Effector memory CD8-positive, alpha-beta T cell (primary cell): ENCODE results near the gene SUSD4.

Source experiments
- ATAC-seq: fragments of 150-1000 bp; cut with Tn5 transposase; replicated peaks from 2 replicates; pipeline ENCODE4 v1.10.0; 2021; ENCODE audit warnings: mild to moderate bottlenecking, moderate library complexity
- DNase-seq, 3 experiments: peaks; one replicate each; pipeline ENCODE4 v3.0.0; 2021
- H3K27ac Mint-ChIP-seq, 2 donors: one replicate each; pipeline ENCODE4 v1.8.0; 2022; ENCODE audit warnings: mild to moderate bottlenecking in 2 of 2, mixed read lengths in 2 of 2, moderate library complexity in 2 of 2
- H3K27me3 Mint-ChIP-seq, 2 donors: one replicate each; pipeline ENCODE4 v1.8.0; 2022; ENCODE audit warnings: mixed read lengths in 2 of 2
- H3K36me3 Mint-ChIP-seq: one replicate; pipeline ENCODE4 v1.8.0; 2022; ENCODE audit warnings: mild to moderate bottlenecking, moderate library complexity, mixed read lengths; ENCODE audit not compliant: insufficient read depth
- H3K4me1 Mint-ChIP-seq, 2 donors: one replicate each; pipeline ENCODE4 v1.8.0; 2022; ENCODE audit warnings: low read depth in 2 of 2, mixed read lengths in 2 of 2
- H3K4me3 Mint-ChIP-seq, 2 donors: one replicate each; pipeline ENCODE4 v1.8.0; 2022; ENCODE audit warnings: mild to moderate bottlenecking in 2 of 2, mixed read lengths in 2 of 2, moderate library complexity in 2 of 2
- H3K9me3 Mint-ChIP-seq, 2 donors: one replicate each; pipeline ENCODE4 v1.8.0; 2022; ENCODE audit warnings: mixed read lengths in 2 of 2

Gene SUSD4

GRCh38 chr1:223222377-223222776, 141.6 kb downstream of the SUSD4 start:
- Mint-ChIP-seq H3K4me1 (peaks cover 0 to 1% of the 10 kb centered on the region in 2 donors), H3K9me3 (peaks cover 3 to 8% of the 10 kb centered on the region in 2 donors), H3K4me3 (no peak overlapping the region), H3K36me3 (no peaks in the 10 kb centered on the region), H3K27me3 (peaks cover 11 to 22% of the 10 kb centered on the region in 2 donors), H3K27ac (peak overlapping the region in 1 of 2 donors; percentile 57)
- no peak for DNase-seq
- no peak for ATAC-seq

DNA sequence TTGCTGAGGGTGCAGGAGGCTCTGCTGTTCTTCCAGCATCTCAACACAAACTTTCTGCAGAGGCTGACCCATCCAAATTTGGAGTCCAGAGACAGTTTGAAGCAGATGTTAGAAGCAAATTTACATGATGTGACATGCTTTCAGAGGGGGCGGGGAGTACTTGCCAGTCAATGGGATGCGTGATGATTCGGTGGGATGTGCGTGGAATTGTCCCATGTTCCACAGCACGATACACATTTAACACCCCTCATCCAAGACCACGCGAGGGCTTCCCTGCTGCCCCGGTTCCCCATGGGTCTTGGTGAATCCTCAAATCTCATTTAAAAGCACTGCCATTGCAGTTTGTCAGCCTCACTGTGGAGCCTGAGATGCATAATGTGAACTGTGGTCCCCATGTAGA, 142.3 kb downstream of the SUSD4 start:
- no peaks in the 10 kb centered on the region for H3K36me3 Mint-ChIP-seq
- no peak overlapping the region for H3K4me3 Mint-ChIP-seq
- peaks cover 11 to 15% of the 10 kb centered on the region in 2 donors for H3K27me3 Mint-ChIP-seq
- peaks cover 0 to 1% of the 10 kb centered on the region in 2 donors for H3K4me1 Mint-ChIP-seq
- H3K27ac Mint-ChIP-seq = no peak overlapping the region
- DNase-seq (no peak), ATAC-seq (no peak)
- peaks cover 3 to 8% of the 10 kb centered on the region in 2 donors for H3K9me3 Mint-ChIP-seq

GRCh38 chr1:223219846-223220610, 143.9 kb downstream of the SUSD4 start:
- H3K4me3 Mint-ChIP-seq = no peak overlapping the region
- H3K27ac Mint-ChIP-seq = no peak overlapping the region
- ATAC-seq = no peak
- no peak for DNase-seq
- no peaks in the 10 kb centered on the region for H3K36me3 Mint-ChIP-seq
- H3K27me3 Mint-ChIP-seq = peaks cover 0 to 2% of the 10 kb centered on the region in 2 donors
- H3K9me3 Mint-ChIP-seq = peaks cover 3 to 8% of the 10 kb centered on the region in 2 donors
- H3K4me1 Mint-ChIP-seq = peaks cover 0 to 1% of the 10 kb centered on the region in 2 donors

GRCh38 chr1:223219318-223219635, 144.7 kb downstream of the SUSD4 start:
- ATAC-seq = no peak
- DNase-seq = no peak
- H3K4me1 Mint-ChIP-seq = peaks cover 0 to 1% of the 10 kb centered on the region in 2 donors
- no peaks in the 10 kb centered on the region for H3K36me3 Mint-ChIP-seq
- H3K9me3 Mint-ChIP-seq = peaks cover 3 to 8% of the 10 kb centered on the region in 2 donors
- H3K4me3 Mint-ChIP-seq = no peak overlapping the region
- no peak overlapping the region for H3K27ac Mint-ChIP-seq
- H3K27me3 Mint-ChIP-seq = no peaks in the 10 kb centered on the region

DNA sequence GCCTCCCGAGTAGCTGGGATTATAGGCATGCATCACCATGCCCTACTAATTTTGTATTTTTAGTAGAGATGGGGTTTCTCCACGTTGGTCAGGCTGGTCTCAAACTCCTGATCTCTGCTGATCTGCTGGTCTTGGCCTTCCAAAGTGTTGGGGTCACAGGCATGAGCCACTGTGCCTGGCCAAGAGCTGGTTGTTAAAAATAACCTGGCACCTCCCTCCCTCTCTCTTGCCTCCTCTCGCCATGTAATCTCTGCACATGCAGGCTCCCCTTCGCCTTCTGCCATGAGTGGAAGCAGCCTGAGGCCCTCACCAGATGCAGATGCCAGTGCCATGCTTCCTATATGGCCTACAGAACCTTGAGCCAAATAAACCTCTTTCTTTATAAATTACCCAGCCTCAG, 146.2 kb downstream of the SUSD4 start:
- Mint-ChIP-seq H3K27ac (no peak overlapping the region), H3K4me1 (peaks cover 0 to 1% of the 10 kb centered on the region in 2 donors), H3K4me3 (no peak overlapping the region), H3K36me3 (no peaks in the 10 kb centered on the region), H3K9me3 (peaks cover 3 to 8% of the 10 kb centered on the region in 2 donors), H3K27me3 (no peaks in the 10 kb centered on the region)
- ATAC-seq (no peak), DNase-seq (no peak)

DNA sequence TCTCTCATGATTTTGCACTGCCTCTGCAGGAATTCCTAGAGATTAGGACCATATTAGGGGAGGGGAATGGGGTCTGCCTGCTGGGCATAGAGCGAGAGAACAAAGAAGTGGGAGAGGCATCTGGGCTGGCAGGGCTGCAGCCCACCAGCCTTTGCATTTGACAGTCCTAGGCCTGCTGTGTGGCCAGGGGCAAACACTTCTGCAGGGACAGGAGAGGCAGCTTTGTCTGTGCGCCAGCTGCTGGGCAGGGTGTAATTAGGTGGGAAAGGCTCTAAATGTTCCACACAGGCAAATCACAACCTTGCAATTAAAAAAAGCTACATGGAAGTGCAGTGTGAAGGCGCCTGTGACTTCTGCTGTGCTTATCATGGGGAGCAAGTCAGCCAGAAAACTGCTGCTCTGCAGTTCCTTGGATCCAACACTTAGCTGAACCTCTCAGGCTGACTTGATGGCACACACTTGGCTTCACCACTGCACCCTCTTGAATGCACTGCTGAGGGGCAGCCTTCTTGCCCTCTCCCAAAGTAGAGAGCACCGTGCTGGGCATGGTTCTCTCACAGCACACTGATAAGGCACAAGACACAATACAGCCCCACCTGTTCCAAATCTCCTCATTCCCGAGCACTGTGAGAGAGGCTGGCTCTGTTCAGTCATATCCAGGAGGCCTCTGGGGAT, 147.3 kb downstream of the SUSD4 start:
- Mint-ChIP-seq H3K9me3 (peaks cover 3 to 8% of the 10 kb centered on the region in 2 donors), H3K27ac (no peak overlapping the region), H3K36me3 (no peaks in the 10 kb centered on the region)

DNA sequence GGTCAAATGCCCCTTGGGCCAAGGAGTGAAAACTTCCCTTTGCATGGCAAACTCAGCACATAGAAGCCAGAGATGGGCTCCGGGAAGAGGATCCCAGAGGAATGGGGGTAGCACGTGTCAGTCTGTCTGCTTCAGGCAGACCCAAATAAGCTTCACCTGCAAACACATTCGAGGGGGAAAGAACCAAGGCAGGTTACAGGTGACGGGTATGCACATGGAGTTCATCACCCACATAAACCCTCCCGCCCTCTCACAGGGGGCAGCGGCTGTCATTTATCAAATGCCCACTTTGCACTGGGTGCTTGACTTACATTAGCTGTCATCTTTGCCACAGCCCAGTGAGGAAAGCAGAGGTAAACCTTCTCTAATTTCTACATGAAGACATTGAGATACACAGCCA, 147.9 kb downstream of the SUSD4 start:
- peaks cover 5 to 9% of the 10 kb centered on the region in 2 donors for H3K27me3 Mint-ChIP-seq
- no peak for ATAC-seq
- no peak overlapping the region for H3K27ac Mint-ChIP-seq
- no peaks in the 10 kb centered on the region for H3K36me3 Mint-ChIP-seq
- DNase-seq = no peak
- peaks cover 0 to 1% of the 10 kb centered on the region in 2 donors for H3K4me1 Mint-ChIP-seq
- H3K9me3 Mint-ChIP-seq = peaks cover 3 to 8% of the 10 kb centered on the region in 2 donors
- H3K4me3 Mint-ChIP-seq = no peak overlapping the region

More for the DNA sequence above, 147.3 kb downstream of the SUSD4 start:
- Mint-ChIP-seq H3K27me3 (peaks cover 0 to 4% of the 10 kb centered on the region in 2 donors), H3K4me1 (peaks cover 0 to 1% of the 10 kb centered on the region in 2 donors), H3K4me3 (no peak overlapping the region)
- ATAC-seq (no peak), DNase-seq (no peak)

- no peak overlapping the region for H3K27ac Mint-ChIP-seq
- peaks cover 3 to 8% of the 10 kb centered on the region in 2 donors for H3K9me3 Mint-ChIP-seq
- no peak overlapping the region for H3K4me3 Mint-ChIP-seq
- H3K27me3 Mint-ChIP-seq = peaks cover 7 to 10% of the 10 kb centered on the region in 2 donors
- H3K36me3 Mint-ChIP-seq = no peaks in the 10 kb centered on the region
- DNase-seq (no peak), ATAC-seq (no peak)
- H3K4me1 Mint-ChIP-seq = no peaks in the 10 kb centered on the region
These were observed 148.9 kb downstream of the SUSD4 start for GRCh38 chr1:223215026-223215425.

DNA sequence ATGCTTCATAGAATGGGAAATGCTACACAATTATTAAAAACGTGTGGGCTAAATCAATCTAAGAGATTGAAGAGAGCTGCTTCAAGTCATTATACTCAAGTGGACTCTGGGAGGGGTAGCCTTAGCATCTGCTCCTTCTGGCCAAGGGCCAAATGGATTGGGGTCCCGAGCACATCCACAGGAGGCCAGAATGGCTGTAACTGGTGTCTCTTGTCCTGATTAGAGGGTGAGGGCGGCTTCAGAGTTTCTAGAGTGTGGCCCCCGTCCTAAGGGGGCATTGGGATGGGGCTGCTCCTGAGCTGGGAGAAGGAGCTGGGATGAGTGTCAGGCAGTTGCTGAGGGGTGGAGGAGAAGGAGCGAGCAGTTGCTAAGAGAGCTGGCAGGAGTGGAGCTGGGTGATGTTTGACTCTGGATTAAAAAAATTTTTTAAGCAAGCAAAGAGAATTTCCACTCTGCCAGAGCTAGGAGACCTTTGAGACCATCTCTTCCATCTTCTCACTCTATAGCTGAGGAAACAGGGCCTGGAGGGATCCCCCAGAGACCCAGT, 149.6 kb downstream of the SUSD4 start:
- ATAC-seq (no peak), DNase-seq (no peak)
- Mint-ChIP-seq H3K27ac (no peak overlapping the region), H3K36me3 (no peaks in the 10 kb centered on the region), H3K4me3 (no peak overlapping the region), H3K4me1 (no peaks in the 10 kb centered on the region), H3K9me3 (peaks cover 3 to 8% of the 10 kb centered on the region in 2 donors), H3K27me3 (peaks cover 7 to 10% of the 10 kb centered on the region in 2 donors)

DNA sequence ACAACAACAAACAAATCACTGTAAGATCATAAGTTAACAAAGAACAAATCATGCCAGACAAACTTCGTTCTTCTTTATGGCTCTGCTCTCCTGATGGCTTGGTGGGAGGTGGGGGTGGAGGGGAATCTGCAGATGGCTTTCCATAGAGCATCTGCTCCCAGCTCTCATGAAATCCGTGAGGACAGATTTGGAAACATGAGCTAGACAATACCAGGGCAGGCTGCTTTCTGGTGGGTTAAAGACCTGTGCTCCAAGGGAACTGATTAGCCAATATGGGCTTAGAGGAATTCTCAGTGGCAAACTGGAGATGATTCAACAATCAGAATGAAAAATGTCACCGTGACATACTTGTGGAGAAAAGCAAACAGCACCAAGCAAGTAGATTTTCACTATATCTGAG, 151.5 kb downstream of the SUSD4 start:
- ATAC-seq = no peak
- no peaks in the 10 kb centered on the region for H3K9me3 Mint-ChIP-seq

GRCh38 chr1:223211323-223211985, 152.5 kb downstream of the SUSD4 start:
- DNase-seq (no peak), ATAC-seq (no peak)
- Mint-ChIP-seq H3K27ac (peak overlapping the region in 1 of 2 donors; percentile 8), H3K9me3 (no peaks in the 10 kb centered on the region), H3K27me3 (peaks cover 10 to 16% of the 10 kb centered on the region in 2 donors), H3K4me3 (no peak overlapping the region), H3K36me3 (no peaks in the 10 kb centered on the region), H3K4me1 (no peaks in the 10 kb centered on the region)

More for the DNA sequence above, 151.5 kb downstream of the SUSD4 start:
- H3K27me3 Mint-ChIP-seq = peaks cover 10 to 16% of the 10 kb centered on the region in 2 donors
- H3K4me1 Mint-ChIP-seq = no peaks in the 10 kb centered on the region
- H3K27ac Mint-ChIP-seq = no peak overlapping the region
- no peaks in the 10 kb centered on the region for H3K36me3 Mint-ChIP-seq
- no peak overlapping the region for H3K4me3 Mint-ChIP-seq
- DNase-seq = no peak

GRCh38 chr1:223210788-223211120, 153.2 kb downstream of the SUSD4 start:
- Mint-ChIP-seq H3K27ac (no peak overlapping the region), H3K9me3 (no peaks in the 10 kb centered on the region), H3K36me3 (no peaks in the 10 kb centered on the region), H3K4me3 (no peak overlapping the region), H3K4me1 (no peaks in the 10 kb centered on the region), H3K27me3 (peaks cover 11 to 16% of the 10 kb centered on the region in 2 donors)
- no peak for DNase-seq
- ATAC-seq = no peak

- H3K27ac Mint-ChIP-seq = no peak overlapping the region
- peaks cover 16% of the 10 kb centered on the region in 2 donors for H3K27me3 Mint-ChIP-seq
- H3K4me3 Mint-ChIP-seq = no peak overlapping the region
- ATAC-seq (no peak), DNase-seq (no peak)
- H3K36me3 Mint-ChIP-seq = no peaks in the 10 kb centered on the region
- H3K9me3 Mint-ChIP-seq = no peaks in the 10 kb centered on the region
- H3K4me1 Mint-ChIP-seq = no peaks in the 10 kb centered on the region
These were observed 153.8 kb downstream of the SUSD4 start for GRCh38 chr1:223209992-223210787.
